ENCODE data around the gene KL.

DNA sequence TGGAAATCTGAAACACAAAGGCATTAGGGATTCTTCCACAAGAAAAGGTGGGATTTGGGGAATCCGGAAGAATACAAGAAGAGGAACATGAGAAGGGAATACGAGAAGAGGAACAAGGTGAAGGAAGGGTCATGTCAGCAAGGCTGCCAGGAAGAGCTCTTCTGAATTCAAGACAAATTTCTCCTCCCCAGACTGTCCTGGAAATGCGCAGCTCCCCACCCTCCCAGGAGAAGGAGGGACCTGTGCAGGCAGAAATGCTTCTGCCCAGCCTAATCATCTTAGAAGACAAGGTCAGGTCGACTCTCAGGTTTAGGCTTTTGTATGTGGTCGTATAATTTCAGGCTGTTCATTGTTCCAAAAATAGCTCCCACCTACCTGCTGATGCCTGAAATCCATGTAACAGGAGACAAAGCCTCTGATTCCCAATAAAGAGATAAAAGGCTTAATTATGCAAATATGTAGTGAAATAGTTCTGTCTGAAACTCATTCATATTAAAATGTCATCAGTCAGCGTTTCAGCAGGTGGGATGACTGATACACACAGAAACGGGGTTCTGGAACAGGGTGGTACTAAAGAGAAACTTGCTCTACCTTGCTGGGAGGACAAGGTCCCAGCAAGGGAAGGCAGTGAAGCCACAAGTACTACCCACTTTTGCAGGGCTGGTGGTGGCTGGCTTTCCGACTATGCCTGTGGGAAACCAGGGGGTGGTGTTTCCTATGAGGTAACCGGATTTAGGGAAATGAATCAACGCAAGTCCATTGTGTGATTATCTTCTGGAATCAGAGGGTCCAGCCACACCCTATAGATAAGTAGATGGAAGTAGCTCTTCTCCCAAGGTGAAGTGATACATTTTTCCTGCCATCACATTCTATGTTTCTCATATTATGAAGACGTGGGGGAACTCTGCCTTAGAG is 76.1 kb downstream of the KL start:
- TF ChIP-seq, protein P1, sequence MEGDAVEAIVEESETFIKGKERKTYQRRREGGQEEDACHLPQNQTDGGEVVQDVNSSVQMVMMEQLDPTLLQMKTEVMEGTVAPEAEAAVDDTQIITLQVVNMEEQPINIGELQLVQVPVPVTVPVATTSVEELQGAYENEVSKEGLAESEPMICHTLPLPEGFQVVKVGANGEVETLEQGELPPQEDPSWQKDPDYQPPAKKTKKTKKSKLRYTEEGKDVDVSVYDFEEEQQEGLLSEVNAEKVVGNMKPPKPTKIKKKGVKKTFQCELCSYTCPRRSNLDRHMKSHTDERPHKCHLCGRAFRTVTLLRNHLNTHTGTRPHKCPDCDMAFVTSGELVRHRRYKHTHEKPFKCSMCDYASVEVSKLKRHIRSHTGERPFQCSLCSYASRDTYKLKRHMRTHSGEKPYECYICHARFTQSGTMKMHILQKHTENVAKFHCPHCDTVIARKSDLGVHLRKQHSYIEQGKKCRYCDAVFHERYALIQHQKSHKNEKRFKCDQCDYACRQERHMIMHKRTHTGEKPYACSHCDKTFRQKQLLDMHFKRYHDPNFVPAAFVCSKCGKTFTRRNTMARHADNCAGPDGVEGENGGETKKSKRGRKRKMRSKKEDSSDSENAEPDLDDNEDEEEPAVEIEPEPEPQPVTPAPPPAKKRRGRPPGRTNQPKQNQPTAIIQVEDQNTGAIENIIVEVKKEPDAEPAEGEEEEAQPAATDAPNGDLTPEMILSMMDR (IDR thresholded peaks at IDR 0.05 in 4 of 5, conservative IDR thresholded peaks at IDR 0.05 in 1 of 5), result no peak
- no peak for TF ChIP-seq POLR2A (IDR thresholded peaks at IDR 0.05)

Data from gastrocnemius medialis (tissue), 4 donors.